GM12874 (cell line): ENCODE results near the gene DAB1.

Experiments
- TF ChIP-seq, protein P1 (sequence below): IDR thresholded peaks from 2 replicates; pipeline ENCODE4 v1.5.1; 2011; ENCODE audit warnings: low read depth, mild to moderate bottlenecking, control low read depth, low read length, moderate library complexity; ENCODE audit not compliant: insufficient read depth

DAB1 gene

DNA sequence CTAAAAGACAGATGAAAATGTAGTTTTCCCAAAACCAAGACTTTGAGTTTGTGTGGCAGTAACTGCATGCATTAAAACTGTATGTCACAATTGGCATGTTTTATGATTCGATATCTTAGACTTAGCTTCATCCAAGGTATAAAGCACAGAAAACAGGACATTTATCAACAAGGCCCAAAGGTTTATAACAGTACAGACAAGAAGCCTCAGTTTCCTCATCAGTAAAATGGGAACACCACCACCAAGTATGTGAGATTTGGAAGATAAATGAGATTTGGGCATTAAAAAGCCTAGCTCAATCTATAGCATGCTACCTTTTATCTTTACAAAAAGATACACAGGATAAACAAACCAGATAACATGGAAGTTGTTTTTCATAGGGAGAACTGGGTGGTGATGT lies 128.5 kb downstream of the DAB1 start:
- TF ChIP-seq, protein P1, sequence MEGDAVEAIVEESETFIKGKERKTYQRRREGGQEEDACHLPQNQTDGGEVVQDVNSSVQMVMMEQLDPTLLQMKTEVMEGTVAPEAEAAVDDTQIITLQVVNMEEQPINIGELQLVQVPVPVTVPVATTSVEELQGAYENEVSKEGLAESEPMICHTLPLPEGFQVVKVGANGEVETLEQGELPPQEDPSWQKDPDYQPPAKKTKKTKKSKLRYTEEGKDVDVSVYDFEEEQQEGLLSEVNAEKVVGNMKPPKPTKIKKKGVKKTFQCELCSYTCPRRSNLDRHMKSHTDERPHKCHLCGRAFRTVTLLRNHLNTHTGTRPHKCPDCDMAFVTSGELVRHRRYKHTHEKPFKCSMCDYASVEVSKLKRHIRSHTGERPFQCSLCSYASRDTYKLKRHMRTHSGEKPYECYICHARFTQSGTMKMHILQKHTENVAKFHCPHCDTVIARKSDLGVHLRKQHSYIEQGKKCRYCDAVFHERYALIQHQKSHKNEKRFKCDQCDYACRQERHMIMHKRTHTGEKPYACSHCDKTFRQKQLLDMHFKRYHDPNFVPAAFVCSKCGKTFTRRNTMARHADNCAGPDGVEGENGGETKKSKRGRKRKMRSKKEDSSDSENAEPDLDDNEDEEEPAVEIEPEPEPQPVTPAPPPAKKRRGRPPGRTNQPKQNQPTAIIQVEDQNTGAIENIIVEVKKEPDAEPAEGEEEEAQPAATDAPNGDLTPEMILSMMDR: no peak

DNA sequence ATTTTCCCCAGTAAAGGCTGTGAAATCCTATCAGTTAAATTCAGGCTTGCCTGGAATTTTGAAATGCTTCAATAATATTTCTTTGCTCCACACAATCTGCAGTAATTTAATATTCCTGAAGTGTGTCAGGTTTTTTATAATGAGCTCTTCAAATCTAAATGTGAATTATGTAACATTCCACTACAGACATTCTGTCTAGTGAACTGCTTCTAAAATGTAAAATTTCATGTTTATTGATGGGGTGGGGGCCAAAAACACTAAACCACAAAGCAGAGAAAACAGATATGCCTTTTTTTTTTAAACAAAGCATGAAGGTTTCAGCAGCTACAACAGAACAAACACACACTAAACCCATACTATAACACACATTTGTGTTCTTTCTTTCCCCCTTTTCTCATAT lies 129.7 kb downstream of the DAB1 start:
- TF ChIP-seq, protein P1: no peak

DNA sequence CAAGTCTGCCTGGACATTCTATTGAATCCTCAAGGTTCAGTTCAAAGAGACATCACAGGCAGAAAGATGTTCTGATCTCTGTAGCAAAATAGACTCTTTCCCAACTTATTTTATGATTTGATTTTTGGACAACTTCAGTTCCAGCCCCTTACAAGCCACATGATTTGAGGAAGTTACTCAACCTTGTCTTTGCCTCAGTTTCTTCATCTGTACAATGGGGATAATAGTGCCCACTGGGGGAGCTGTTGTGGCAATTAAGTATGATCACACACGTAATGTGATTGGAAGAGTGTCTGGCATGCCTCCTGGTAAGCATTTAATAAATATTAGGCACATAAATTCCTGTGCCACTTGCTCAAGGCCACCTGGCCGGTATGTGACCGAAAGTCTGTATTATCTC lies 130.6 kb downstream of the DAB1 start:
- TF ChIP-seq, protein P1: no peak

DNA sequence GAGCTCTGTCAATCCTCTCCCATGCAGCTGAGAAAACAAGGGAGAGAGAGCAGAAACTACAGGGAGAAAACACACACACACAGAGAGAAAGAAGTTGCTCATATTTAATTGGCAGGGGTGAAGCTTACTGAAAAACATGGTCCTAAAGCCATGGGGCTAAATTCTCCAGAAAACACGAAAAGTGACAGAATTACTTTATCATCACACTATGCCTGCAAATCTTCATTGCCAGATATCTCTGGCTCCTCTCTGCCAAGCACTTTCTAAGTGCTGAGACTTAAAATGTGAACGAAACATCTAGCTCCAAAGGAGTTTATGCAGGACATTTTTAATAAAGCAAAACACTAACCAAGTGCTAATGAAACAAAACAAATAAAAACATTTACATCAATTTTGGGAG lies 134.1 kb downstream of the DAB1 start:
- TF ChIP-seq, protein P1: no peak

DNA sequence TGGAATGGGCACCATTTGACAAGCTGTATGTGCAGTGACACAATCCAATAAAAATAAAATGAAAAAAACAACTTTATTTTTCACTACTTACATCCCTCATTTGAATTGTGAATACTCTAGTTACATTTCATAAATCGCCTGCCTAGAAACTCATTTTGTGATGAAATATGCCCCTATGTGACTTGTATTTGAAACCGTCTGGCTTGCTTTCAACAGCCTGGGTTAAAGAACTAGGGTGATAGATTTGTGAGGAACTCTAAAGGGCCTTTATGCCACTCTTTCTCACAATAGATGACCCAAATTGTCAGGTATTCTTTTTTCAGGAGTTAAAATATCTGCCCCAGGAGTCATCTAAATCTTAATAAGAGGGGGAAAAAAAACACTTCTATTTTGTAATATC lies 137.9 kb downstream of the DAB1 start:
- TF ChIP-seq, protein P1: no peak

DNA sequence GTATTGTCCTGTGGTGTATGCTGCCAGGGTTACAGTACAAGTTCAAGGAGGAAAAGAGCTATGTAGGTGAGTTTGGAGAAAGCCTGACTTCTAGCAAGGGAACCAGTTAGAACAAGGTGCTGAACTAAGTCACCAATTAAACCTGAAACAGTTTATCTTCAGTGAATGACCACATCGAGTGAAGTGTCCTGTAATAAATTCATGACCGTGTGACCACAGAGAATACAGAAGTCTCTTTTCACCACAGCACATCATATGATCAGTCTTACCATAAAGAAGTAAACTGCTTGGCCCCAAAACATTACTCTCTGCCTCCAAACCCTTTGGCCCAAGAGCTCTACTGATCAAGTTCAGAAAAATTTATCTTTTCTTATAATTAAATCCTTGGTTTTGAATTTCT lies 141.4 kb downstream of the DAB1 start:
- TF ChIP-seq, protein P1: no peak

DNA sequence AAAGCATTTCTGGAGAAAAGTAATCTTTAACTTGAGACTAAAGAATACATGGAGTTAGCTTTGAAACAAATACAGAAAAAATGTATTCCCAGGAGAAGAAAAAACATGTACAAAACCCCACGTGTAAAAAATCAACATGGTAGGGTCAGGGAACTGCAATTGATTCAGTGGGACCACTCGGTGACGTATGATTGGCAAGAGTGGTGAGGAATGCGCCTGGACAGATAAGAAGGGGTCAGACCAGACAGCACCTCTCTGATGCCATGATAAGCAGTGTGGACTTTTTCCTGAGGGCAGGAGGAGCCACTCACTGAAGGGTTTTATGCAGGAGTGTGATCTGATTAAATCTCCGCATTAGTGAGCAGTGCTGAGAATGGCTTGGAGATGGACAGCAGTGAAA lies 142.5 kb downstream of the DAB1 start:
- TF ChIP-seq, protein P1: no peak

DNA sequence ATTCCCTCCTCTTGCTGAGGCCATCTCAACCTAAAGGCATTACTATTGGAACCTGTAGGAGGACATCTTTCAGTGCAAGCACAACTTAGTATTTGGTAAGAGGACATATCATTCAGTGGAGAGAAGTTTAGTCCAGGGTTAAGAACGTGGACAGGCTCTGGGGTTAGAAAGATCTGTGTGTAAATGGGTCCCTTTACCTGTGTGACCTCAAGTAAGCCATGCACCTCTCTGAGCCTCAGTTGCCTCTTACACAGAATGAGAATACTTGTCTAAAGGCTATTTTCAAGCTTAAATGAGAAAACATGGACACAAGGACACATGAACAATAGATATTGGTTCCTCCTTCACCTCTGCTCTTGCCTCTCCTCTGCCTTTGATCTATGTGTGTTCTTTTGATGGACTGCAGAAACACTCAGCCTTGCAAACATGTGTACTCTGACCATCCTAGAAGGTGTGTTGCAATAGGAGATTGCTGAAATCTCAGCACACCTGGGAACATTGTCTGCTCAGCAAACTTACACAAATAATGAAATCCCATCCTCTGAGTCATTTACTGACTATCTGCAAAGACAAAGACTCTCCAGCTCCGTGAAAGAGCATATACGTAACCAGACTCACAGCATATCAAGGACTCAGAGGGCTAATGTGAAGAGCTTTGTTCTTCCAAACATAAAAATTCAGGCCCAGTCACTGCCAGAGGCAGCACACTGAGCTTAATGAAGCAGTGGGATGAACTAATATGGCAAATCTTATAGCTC lies 143.8 kb downstream of the DAB1 start:
- TF ChIP-seq, protein P1: no peak
